KG1 (cell line): Measurements from ENCODE around the gene HUS1B.

Experiments
- DNase-seq: peaks from one replicate; lab custom pipeline; 2025; lab: John Stamatoyannopoulos, UW

HUS1B gene

GRCh38 chr6:621931-622330, 35.0 kb downstream of the HUS1B start:
- DNase-seq, result no peak

GRCh38 chr6:620950-621349, 36.0 kb downstream of the HUS1B start:
- DNase-seq, result no peak

- no peak for DNase-seq
Observed at GRCh38 chr6:620166-620565, 36.7 kb downstream of the HUS1B start.

GRCh38 chr6:617456-618100, 39.3 kb downstream of the HUS1B start:
- DNase-seq, result no peak

- no peak for DNase-seq
Observed at GRCh38 chr6:613981-614380, 42.9 kb downstream of the HUS1B start.

GRCh38 chr6:611928-612327, 45.0 kb downstream of the HUS1B start:
- DNase-seq, result no peak

- no peak for DNase-seq
Observed at GRCh38 chr6:610882-611281, 46.0 kb downstream of the HUS1B start.

- DNase-seq, result no peak
Observed at GRCh38 chr6:609905-610304, 47.0 kb downstream of the HUS1B start.

GRCh38 chr6:606829-607379, 50.0 kb downstream of the HUS1B start:
- no peak for DNase-seq
